ENCODE data around the gene MORN4.
"Not testable (repeated sequence)": the region's sequence is repeated elsewhere in the genome, so short reads cannot be mapped to it uniquely, and the experiment has no call there.

DNA sequence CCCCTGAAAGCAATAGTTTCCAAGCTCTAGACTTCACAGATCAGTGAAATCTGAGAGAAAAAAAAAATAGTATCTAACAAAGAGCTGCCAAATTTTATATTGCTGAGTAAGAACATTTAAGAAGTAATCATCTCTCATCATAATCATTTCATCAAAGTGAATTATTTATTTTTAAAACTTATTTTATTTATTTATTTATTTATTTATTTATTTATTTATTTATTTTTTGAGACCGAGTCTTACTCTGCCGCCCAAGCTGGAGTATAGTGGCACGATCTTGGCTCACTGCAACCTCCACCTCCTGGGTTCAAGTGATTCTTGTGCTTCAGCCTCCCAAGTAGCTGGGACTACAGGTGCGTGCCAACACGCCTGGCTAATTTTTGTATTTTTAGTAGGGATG, 56.8 kb downstream of the MORN4 start:
- TF ChIP-seq HDGF, BHLHE40 (IDR thresholded peaks at IDR 0.05; ENCODE audit: borderline replicate concordance): not testable (repeated sequence)
